Keratinocyte (primary cell): Measurements from ENCODE around the gene MS4A2.

ENCODE experiments used
- EZH2 ChIP-seq: IDR thresholded peaks from one replicate; pipeline ENCODE4 v1.6.1; 2012; ENCODE audit warnings: inconsistent platforms, mild to moderate bottlenecking, low read length, moderate library complexity
- TF ChIP-seq, protein P1 (sequence below), 3 experiments: IDR thresholded peaks in 1 of 3; conservative IDR thresholded peaks in 1 of 3; optimal IDR thresholded peaks in 1 of 3; 2 replicates in 2 of 3; 3 replicates in 1 of 3; pipeline versions ENCODE3 to v1.5.1; 2011; ENCODE audit warnings: low read length in 3 of 3, mild to moderate bottlenecking in 3 of 3, moderate library complexity in 2 of 3, control low read depth in 1 of 3, inconsistent platforms in 1 of 3; ENCODE audit not compliant: insufficient read depth in 2 of 3; ENCODE audit errors: extremely low read depth in 1 of 3

DNA sequence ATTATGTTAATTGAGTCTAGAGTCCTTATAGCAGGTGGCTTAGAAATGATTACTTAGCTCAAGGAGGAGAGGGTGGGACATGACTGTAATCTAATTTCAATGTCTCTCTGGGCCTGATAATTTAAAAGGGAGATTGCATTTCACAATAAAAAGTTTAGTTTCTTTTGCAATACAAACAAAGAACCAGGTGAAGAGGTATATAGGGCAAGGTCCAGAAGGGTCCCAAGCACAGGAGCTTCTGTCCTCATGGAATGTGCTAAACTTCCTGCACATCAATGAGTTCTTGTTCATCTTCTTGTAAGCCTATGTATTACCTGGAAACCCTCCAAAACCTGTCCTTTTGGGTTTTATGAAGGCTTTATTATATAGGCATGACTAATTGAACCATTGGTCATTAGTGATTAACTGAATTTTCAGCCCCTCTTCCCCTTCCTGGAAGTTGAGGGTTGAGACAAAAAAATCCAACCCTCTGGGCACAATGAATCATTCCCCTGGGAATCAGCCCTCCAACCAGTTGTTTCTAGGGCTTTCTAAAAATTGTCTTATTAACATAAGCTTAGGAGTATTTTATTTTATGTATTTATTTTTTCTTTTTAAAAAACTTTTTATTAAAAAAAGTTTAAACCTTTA, 37.6 kb downstream of the MS4A2 start:
- TF ChIP-seq, protein P1, sequence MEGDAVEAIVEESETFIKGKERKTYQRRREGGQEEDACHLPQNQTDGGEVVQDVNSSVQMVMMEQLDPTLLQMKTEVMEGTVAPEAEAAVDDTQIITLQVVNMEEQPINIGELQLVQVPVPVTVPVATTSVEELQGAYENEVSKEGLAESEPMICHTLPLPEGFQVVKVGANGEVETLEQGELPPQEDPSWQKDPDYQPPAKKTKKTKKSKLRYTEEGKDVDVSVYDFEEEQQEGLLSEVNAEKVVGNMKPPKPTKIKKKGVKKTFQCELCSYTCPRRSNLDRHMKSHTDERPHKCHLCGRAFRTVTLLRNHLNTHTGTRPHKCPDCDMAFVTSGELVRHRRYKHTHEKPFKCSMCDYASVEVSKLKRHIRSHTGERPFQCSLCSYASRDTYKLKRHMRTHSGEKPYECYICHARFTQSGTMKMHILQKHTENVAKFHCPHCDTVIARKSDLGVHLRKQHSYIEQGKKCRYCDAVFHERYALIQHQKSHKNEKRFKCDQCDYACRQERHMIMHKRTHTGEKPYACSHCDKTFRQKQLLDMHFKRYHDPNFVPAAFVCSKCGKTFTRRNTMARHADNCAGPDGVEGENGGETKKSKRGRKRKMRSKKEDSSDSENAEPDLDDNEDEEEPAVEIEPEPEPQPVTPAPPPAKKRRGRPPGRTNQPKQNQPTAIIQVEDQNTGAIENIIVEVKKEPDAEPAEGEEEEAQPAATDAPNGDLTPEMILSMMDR (optimal IDR thresholded peaks at IDR 0.05 in 1 of 3, IDR thresholded peaks at IDR 0.05 in 1 of 3, conservative IDR thresholded peaks at IDR 0.05 in 1 of 3; ENCODE audit: extremely low read depth in 1 of 3, insufficient read depth in 2 of 3, low read length in 3 of 3) = no peak
- no peak for TF ChIP-seq EZH2
